K562 (cell line): Measurements from ENCODE around the gene NES. TPM values are rescaled to one million over a fixed set of nuclear protein-coding genes. Genes with fewer than 3 reads are reported as not detected.

Source experiments
- ATAC-seq: fragments of 200-7000 bp; cut with Tn5 transposase; 3 replicates; pipeline ENCODE4 v1.9.1; 2020; ENCODE audit warnings: moderate library complexity
- BruUV-seq: library from RNA; stranded (reverse); fragments of 400-500 nt; replicated peaks from 2 replicates; lab custom pipeline; 2021; lab: Mats Ljungman, UMichigan
- CTCF ChIA-PET: fragments of 300-600 bp; formaldehyde crosslinking; extraction: SDS; loops from one replicate; lab custom pipeline; 2021; ENCODE audit warnings: low intra/inter-chr PET ratio; lab: Yijun Ruan, JAX
- POLR2A ChIA-PET: fragments of 300-600, 350-650 bp; sonication (Branson Sonifier 250); formaldehyde crosslinking; extraction: SDS; loops from one replicate; lab custom pipeline; 2021; ENCODE audit warnings: antibody characterized with exemption, inconsistent platforms; lab: Yijun Ruan, JAX
- DNase-seq, 4 experiments: peaks; one replicate each; pipeline versions ENCODE4 v3.0.0 to v3.0.0-alpha.2; 2011 to 2018; ENCODE audit warnings: low spot score in 3 of 4, mixed read lengths in 3 of 4; ENCODE audit errors: extremely low read depth in 1 of 4
- FAIRE-seq: peaks from 2 replicates; lab custom pipeline; 2011; peaks lifted over from hg19 to GRCh38; lab: Jason Lieb, UNC
- H2AFZ ChIP-seq: 2 replicates; pipeline ENCODE4 v1.6.0; 2011; ENCODE audit warnings: low read depth, low read length, control low read depth, inconsistent platforms
- H3K27ac ChIP-seq: fragments of 200-600 bp; 3 replicates; pipeline ENCODE4 v1.8.0; 2011; ENCODE audit warnings: low read depth, mild to moderate bottlenecking, control low read depth, inconsistent platforms, low read length, moderate library complexity, mixed read lengths; ENCODE audit errors: extremely low read depth
- H3K27me3 ChIP-seq, 2 experiments: fragments of 300-600 bp in 1 of 2; 2 replicates in 1 of 2; 3 replicates in 1 of 2; pipeline versions ENCODE4 v1.6.0 to v1.8.0; 2011; ENCODE audit warnings: inconsistent platforms in 2 of 2, low read length in 2 of 2, mild to moderate bottlenecking in 1 of 2, mixed read lengths in 1 of 2, moderate library complexity in 1 of 2; ENCODE audit not compliant: control insufficient read depth in 2 of 2, insufficient read depth in 2 of 2
- H3K36me3 ChIP-seq: fragments of 300-600 bp; 3 replicates; pipeline ENCODE4 v1.8.0; 2011; ENCODE audit warnings: mild to moderate bottlenecking, low read length, inconsistent platforms; ENCODE audit not compliant: control insufficient read depth, insufficient read depth
- H3K4me1 ChIP-seq, 2 experiments: fragments of 200-600 bp in 1 of 2; replicated peaks in 1 of 2; 2 replicates in 1 of 2; 3 replicates in 1 of 2; pipeline versions ENCODE4 v1.5.1 to v1.8.0; 2011; ENCODE audit warnings: inconsistent platforms in 2 of 2, low read length in 2 of 2, mild to moderate bottlenecking in 1 of 2, mixed read lengths in 1 of 2, moderate library complexity in 1 of 2; ENCODE audit not compliant: control insufficient read depth in 2 of 2, insufficient read depth in 2 of 2
- H3K4me2 ChIP-seq: 2 replicates; pipeline ENCODE4 v1.6.1; 2011; ENCODE audit warnings: low read length, control low read depth, inconsistent platforms, mixed read lengths; ENCODE audit not compliant: insufficient read depth
- H3K4me3 ChIP-seq: fragments of 200-600 bp; sonication (generic), shearing (Covaris generic); 2 replicates; pipeline ENCODE4 v1.5.1; 2016; ENCODE audit warnings: control low read depth, inconsistent platforms
- H3K79me2 ChIP-seq: fragments of 200-600 bp; 3 replicates; pipeline ENCODE4 v1.8.0; 2011; ENCODE audit warnings: low read length, inconsistent platforms; ENCODE audit not compliant: control insufficient read depth, insufficient read depth
- H3K9ac ChIP-seq, 2 experiments: 2 replicates each; pipeline versions ENCODE4 v1.6.0 to v1.6.1; 2011; ENCODE audit warnings: low read depth in 2 of 2, low read length in 2 of 2, control low read depth in 1 of 2, inconsistent platforms in 1 of 2, mild to moderate bottlenecking in 1 of 2, mixed read lengths in 1 of 2; ENCODE audit not compliant: insufficient read depth in 1 of 2
- H3K9me1 ChIP-seq: one replicate; pipeline ENCODE4 v1.6.0; 2011; ENCODE audit warnings: inconsistent platforms, mild to moderate bottlenecking, low read length, moderate library complexity; ENCODE audit not compliant: control insufficient read depth, insufficient read depth
- H3K9me3 ChIP-seq: replicated peaks from 2 replicates; pipeline ENCODE4 v1.5.1; 2011; ENCODE audit warnings: low read depth, low read length, inconsistent platforms; ENCODE audit not compliant: control insufficient read depth, insufficient read depth
- H4K20me1 ChIP-seq: replicated peaks from 2 replicates; pipeline ENCODE4 v1.6.1; 2011; ENCODE audit warnings: low read length, inconsistent platforms, mixed read lengths; ENCODE audit not compliant: control insufficient read depth, insufficient read depth
- CC2D1A ChIP-seq: fragments of 450-650 bp; IDR thresholded peaks from 2 replicates; pipeline ENCODE4 v1.6.1; 2017; ENCODE audit warnings: mild to moderate bottlenecking
- CCAR2 ChIP-seq: fragments of 200-400 bp; formaldehyde crosslinking; IDR thresholded peaks from 2 replicates; pipeline ENCODE4 v1.6.1; 2017; ENCODE audit warnings: mild to moderate bottlenecking, low read depth, low read length
- CCNT2 ChIP-seq: IDR thresholded peaks from 2 replicates; pipeline ENCODE4 v1.6.1; 2011; ENCODE audit warnings: borderline replicate concordance, low read depth, mild to moderate bottlenecking, moderate library complexity, mixed read lengths, low read length; ENCODE audit not compliant: insufficient read length; ENCODE audit errors: extremely low read depth
- IRF2 ChIP-seq: sonication (generic); formaldehyde crosslinking; IDR thresholded peaks from 2 replicates; pipeline ENCODE4 v1.8.1; 2022; ENCODE audit warnings: mild to moderate bottlenecking, missing genetic modification reagents
- L3MBTL2 ChIP-seq: fragments of 450-650 bp; IDR thresholded peaks from 2 replicates; pipeline ENCODE4 v1.6.1; 2016; ENCODE audit warnings: mild to moderate bottlenecking, moderate library complexity
- MAFF ChIP-seq: IDR thresholded peaks from 2 replicates; pipeline ENCODE4 v1.6.1; 2012; ENCODE audit warnings: low read length, improper control_type of control experiment
- NUFIP1 ChIP-seq: fragments of 450-650 bp; IDR thresholded peaks from 2 replicates; pipeline ENCODE4 v1.6.1; 2018; ENCODE audit not compliant: partially characterized antibody
- OTX1 ChIP-seq: fragments of 450-650 bp; formaldehyde crosslinking; IDR thresholded peaks from 2 replicates; pipeline ENCODE4 v1.4.0; 2022; ENCODE audit warnings: mild to moderate bottlenecking
- PHF8 ChIP-seq: fragments of 200-600 bp; sonication (generic); IDR thresholded peaks from 2 replicates; pipeline ENCODE4 v1.6.1; 2012; ENCODE audit warnings: mixed run types, mild to moderate bottlenecking, inconsistent platforms, low read length, moderate library complexity, borderline replicate concordance
- PML ChIP-seq: IDR thresholded peaks from 2 replicates; pipeline ENCODE4 v1.6.1; 2012; ENCODE audit warnings: low read length, inconsistent platforms
- POLR2B ChIP-seq: fragments of 450-650 bp; IDR thresholded peaks from 2 replicates; pipeline ENCODE4 v1.6.1; 2018; ENCODE audit warnings: low read depth; ENCODE audit not compliant: partially characterized antibody
- POLR2H ChIP-seq: IDR thresholded peaks from 2 replicates; pipeline ENCODE4 v1.6.1; 2016; ENCODE audit warnings: missing genetic modification characterization, low read depth, mild to moderate bottlenecking, control low read depth, missing compliant biosample characterization, moderate library complexity
- RNF2 ChIP-seq: sonication (generic); IDR thresholded peaks from 2 replicates; pipeline ENCODE4 v1.6.1; 2016
- SMARCB1 ChIP-seq: IDR thresholded peaks from 2 replicates; pipeline ENCODE4 v1.6.1; 2011; ENCODE audit warnings: improper control_type of control experiment, low read depth; ENCODE audit not compliant: insufficient read length
- SP2 ChIP-seq: IDR thresholded peaks from 2 replicates; pipeline ENCODE4 v1.6.1; 2011; ENCODE audit warnings: mild to moderate bottlenecking, low read depth, low read length, moderate library complexity; ENCODE audit not compliant: poor library complexity, severe bottlenecking; ENCODE audit errors: extremely low read depth
- SRSF9 ChIP-seq: fragments of 200-400 bp; formaldehyde crosslinking; IDR thresholded peaks from 2 replicates; pipeline ENCODE4 v1.6.1; 2017; ENCODE audit warnings: low read depth, low read length, borderline replicate concordance
- ZKSCAN8 ChIP-seq: fragments of 200-800 bp; sonication (Bioruptor generic); IDR thresholded peaks from 2 replicates; pipeline ENCODE4 v1.6.1; 2016; ENCODE audit warnings: missing genetic modification characterization, missing compliant biosample characterization
- ZNF561 ChIP-seq: fragments of 450-650 bp; formaldehyde crosslinking; conservative IDR thresholded peaks from 2 replicates; pipeline ENCODE4 v1.4.0; 2020; ENCODE audit warnings: mild to moderate bottlenecking, moderate library complexity
- ZSCAN29 ChIP-seq: fragments of 450-650 bp; IDR thresholded peaks from 2 replicates; pipeline ENCODE4 v1.6.1; 2017
- whole genome bisulfite sequencing: fragments of 100-300 bp; shearing (Covaris generic); methylation state at CpG from one replicate; pipeline ENCODE4 v1.1.6; 2016; ENCODE audit warnings: low coverage, mixed read lengths; ENCODE audit not compliant: insufficient coverage; ENCODE audit errors: missing lambda C conversion rate; 5-methylcytosine and 5-hydroxymethylcytosine counted together
- in situ Hi-C: fragments of 300-500 bp; cut with MboI; formaldehyde crosslinking; loops from 4 replicates; pipeline ENCODE4 v1.15.0; 2018; ENCODE audit warnings: inconsistent platforms, mixed read lengths
- intact Hi-C: fragments of 100-400 bp; cut with micrococcal nuclease; formaldehyde crosslinking; loops from 2 replicates; pipeline ENCODE4 v1.14.2; 2022
- polyA plus RNA-seq, 8 experiments: library from polyadenylated mRNA; depleted of rRNA in 4 of 8; stranded (reverse) in 5 of 8; unstranded in 3 of 8; fragments of >200 nt; fragmentation: Nextera tagmentation in 2 of 8; fragmentation: Illumina TruSeq in 1 of 8; extraction: Ambion mirVana in 2 of 8; extraction: Trizol in 1 of 8; gene quantifications; 2 replicates each; pipeline versions ENCODE4 v1.2.1 to v1.2.3, GENCODE V29; 2011 to 2014; ENCODE audit warnings: inconsistent platforms in 1 of 8, missing spikeins in 1 of 8
- total RNA-seq, 7 experiments: library from RNA; depleted of rRNA in 6 of 7; stranded (reverse); fragments of >200 nt in 6 of 7; fragmentation: Illumina TruSeq in 2 of 7; extraction: Trizol in 2 of 7; gene quantifications; 2 replicates each; pipeline versions ENCODE4 v1.2.1 to v1.2.3, GENCODE V29; 2011 to 2021; ENCODE audit warnings: low replicate concordance in 1 of 7
- TF ChIP-seq, protein P1 (sequence below), 3 experiments: IDR thresholded peaks in 2 of 3; conservative IDR thresholded peaks in 1 of 3; 2 replicates each; pipeline ENCODE4 v1.5.1; 2011 to 2012; ENCODE audit warnings: low read length in 3 of 3, mild to moderate bottlenecking in 3 of 3, control low read depth in 2 of 3, improper control_type of control experiment in 1 of 3, inconsistent platforms in 1 of 3, low read depth in 1 of 3, mixed read lengths in 1 of 3, moderate library complexity in 1 of 3; ENCODE audit not compliant: insufficient read depth in 2 of 3
- TF ChIP-seq, protein P2 (sequence below): fragments of 450-650 bp; formaldehyde crosslinking; IDR thresholded peaks from 2 replicates; pipeline ENCODE4 v1.4.0; 2020; ENCODE audit warnings: mild to moderate bottlenecking, moderate library complexity

The NES gene
- total and polyA plus RNA-seq, 9 of the 15 experiments (the other 6 are each of a cell fraction or from before 2014, with no cell fraction given) = 0.10 to 8.6 (median 4.2) TPM

DNA sequence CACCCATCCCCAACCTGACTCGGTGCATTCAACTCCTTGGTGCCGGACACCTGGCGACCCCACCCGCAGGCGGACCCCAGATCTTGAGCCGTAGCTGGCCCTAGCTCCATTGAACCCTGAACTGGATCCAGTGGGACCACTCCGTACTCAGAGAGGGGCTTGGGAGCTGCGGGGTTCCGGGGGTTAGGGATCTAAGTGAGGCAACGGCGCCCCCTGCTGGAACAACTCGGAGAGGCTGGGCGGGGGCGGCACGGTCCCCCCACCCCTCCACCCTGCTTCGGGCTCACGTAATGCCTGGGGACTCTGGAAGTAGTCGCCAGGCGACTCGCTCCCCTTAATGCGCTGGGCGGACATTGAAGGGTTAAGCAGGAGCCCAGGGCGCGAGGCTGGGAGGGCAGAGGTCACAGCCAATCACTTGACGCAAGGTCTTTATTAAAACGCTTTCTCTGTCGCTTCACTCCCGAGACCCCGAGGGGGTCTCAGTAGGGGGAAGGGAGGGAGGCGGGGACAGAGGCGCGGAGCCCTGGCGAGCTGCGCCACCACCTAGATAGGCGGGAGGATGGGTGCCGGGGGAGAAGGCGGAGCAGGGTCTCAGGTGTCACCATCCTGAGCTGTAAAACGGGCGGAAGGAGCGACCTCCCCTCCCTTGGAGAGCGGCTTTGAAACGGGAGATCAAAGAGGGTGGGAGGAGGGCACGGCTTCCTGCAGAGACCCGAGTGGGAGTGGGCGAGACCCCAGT is 28.9 kb upstream of the NES start:
- no TSS peak for BruUV-seq
- TF ChIP-seq PHF8 (peak; percentile 30; the same call in 1 of the 2 replicates), CCAR2 (no peak), ZKSCAN8 (CRISPR knock-in tag) (no peak), ZNF561 (no peak), ZSCAN29 (no peak), POLR2B (peak; percentile 33), PML (no peak), MAFF (no peak), OTX1 (CRISPR knock-in tag) (no peak), CC2D1A (peak; percentile 97), SMARCB1 (no peak), IRF2 (CRISPR knock-in tag) (no peak), CCNT2 (no peak), POLR2H (tag) (no peak), L3MBTL2 (peak; percentile 44; the same call in 1 of the 2 replicates), NUFIP1 (no peak), SP2 (no peak), SRSF9 (no peak), RNF2 (no peak)
- TF ChIP-seq, protein P1, sequence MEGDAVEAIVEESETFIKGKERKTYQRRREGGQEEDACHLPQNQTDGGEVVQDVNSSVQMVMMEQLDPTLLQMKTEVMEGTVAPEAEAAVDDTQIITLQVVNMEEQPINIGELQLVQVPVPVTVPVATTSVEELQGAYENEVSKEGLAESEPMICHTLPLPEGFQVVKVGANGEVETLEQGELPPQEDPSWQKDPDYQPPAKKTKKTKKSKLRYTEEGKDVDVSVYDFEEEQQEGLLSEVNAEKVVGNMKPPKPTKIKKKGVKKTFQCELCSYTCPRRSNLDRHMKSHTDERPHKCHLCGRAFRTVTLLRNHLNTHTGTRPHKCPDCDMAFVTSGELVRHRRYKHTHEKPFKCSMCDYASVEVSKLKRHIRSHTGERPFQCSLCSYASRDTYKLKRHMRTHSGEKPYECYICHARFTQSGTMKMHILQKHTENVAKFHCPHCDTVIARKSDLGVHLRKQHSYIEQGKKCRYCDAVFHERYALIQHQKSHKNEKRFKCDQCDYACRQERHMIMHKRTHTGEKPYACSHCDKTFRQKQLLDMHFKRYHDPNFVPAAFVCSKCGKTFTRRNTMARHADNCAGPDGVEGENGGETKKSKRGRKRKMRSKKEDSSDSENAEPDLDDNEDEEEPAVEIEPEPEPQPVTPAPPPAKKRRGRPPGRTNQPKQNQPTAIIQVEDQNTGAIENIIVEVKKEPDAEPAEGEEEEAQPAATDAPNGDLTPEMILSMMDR (IDR thresholded peaks at IDR 0.05 in 2 of 3, conservative IDR thresholded peaks at IDR 0.05 in 1 of 3; ENCODE audit: insufficient read depth in 2 of 3, low read depth in 1 of 3, low read length in 3 of 3) = peak; percentile 89 to 91 (median 89)
- TF ChIP-seq, protein P2, sequence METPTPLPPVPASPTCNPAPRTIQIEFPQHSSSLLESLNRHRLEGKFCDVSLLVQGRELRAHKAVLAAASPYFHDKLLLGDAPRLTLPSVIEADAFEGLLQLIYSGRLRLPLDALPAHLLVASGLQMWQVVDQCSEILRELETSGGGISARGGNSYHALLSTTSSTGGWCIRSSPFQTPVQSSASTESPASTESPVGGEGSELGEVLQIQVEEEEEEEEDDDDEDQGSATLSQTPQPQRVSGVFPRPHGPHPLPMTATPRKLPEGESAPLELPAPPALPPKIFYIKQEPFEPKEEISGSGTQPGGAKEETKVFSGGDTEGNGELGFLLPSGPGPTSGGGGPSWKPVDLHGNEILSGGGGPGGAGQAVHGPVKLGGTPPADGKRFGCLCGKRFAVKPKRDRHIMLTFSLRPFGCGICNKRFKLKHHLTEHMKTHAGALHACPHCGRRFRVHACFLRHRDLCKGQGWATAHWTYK (CRISPR knock-in tag) = no peak

More for the DNA sequence above, 28.9 kb upstream of the NES start:
- ChIA-PET CTCF (interaction anchor here (0.5 to 4.4 kb wide), 8 partner anchors 13 to 80 kb away, joined by 3 to 64 read pairs (median 4); no protein-coding TSS in a partner anchor), POLR2A (interaction anchor here (0.6 to 3.0 kb wide), 10 partner anchors 11 to 1571 kb away, joined by 3 to 21 read pairs (median 4); partner anchors contain the start of gene METTL25B)
- no peaks in the 10 kb centered on the region for H4K20me1 ChIP-seq
- DNase-seq (peak; percentile 86 to 96 (median 94)), ATAC-seq (peak; percentile 91), FAIRE-seq (peak; percentile 23)
- intact Hi-C loops = loop anchor here (1.0 kb wide), 2 partner anchors 17 to 20 kb away; no protein-coding TSS in a partner anchor
- WGBS = 5% methylated on average over 42 of the region's 45 CpGs
- H3K9me3 ChIP-seq = no peaks in the 10 kb centered on the region
- no peaks in the 10 kb centered on the region for H3K9me1 ChIP-seq
- peak overlapping the region; percentile 47 for H3K4me3 ChIP-seq
- peak overlapping the region; percentile 99 for H2AFZ ChIP-seq
- H3K4me2 ChIP-seq = peak overlapping the region; percentile 87
- H3K79me2 ChIP-seq = no peaks in the 10 kb centered on the region
- H3K27ac ChIP-seq = peak overlapping the region; percentile 44; the same call in 2 of the 3 replicates
- no peaks in the 10 kb centered on the region for H3K36me3 ChIP-seq
- peak overlapping the region; percentile 64 to 87 for H3K9ac ChIP-seq
- in situ Hi-C loops = no loop called here
- H3K27me3 ChIP-seq = no peaks in the 10 kb centered on the region
- peaks cover 11 to 30% of the 10 kb centered on the region in 2 experiments; a peak in 4 of 5 replicates for H3K4me1 ChIP-seq
